ENCODE data around the gene SYNGR2. TPM values are rescaled to one million over a fixed set of nuclear protein-coding genes. Genes with fewer than 3 reads are reported as not detected.
"Not testable (repeated sequence)": the region's sequence is repeated elsewhere in the genome, so short reads cannot be mapped to it uniquely, and the experiment has no call there.

SYNGR2 gene
- total RNA-seq, 1 donor from 2014 or later = 57.6 TPM

GRCh38 chr17:78138204-78139060, 29.9 kb upstream of the SYNGR2 start:
- H3K36me3 Mint-ChIP-seq (ENCODE audit: low read depth) = no peaks in the 10 kb centered on the region
- no peaks in the 10 kb centered on the region for H3K9me3 Mint-ChIP-seq (ENCODE audit: low read depth)
- H3K27me3 Mint-ChIP-seq (ENCODE audit: low read depth) = peaks cover 2% of the 10 kb centered on the region
- DNase-seq (ENCODE audit: low spot score) = no peak
- peaks cover 5% of the 10 kb centered on the region for H3K4me1 Mint-ChIP-seq (ENCODE audit: low read depth)
- no peak overlapping the region for H3K27ac Mint-ChIP-seq (ENCODE audit: unreplicated experiment)
- no peak overlapping the region for H3K4me3 Mint-ChIP-seq (ENCODE audit: unreplicated experiment)
- TF ChIP-seq, protein P1, sequence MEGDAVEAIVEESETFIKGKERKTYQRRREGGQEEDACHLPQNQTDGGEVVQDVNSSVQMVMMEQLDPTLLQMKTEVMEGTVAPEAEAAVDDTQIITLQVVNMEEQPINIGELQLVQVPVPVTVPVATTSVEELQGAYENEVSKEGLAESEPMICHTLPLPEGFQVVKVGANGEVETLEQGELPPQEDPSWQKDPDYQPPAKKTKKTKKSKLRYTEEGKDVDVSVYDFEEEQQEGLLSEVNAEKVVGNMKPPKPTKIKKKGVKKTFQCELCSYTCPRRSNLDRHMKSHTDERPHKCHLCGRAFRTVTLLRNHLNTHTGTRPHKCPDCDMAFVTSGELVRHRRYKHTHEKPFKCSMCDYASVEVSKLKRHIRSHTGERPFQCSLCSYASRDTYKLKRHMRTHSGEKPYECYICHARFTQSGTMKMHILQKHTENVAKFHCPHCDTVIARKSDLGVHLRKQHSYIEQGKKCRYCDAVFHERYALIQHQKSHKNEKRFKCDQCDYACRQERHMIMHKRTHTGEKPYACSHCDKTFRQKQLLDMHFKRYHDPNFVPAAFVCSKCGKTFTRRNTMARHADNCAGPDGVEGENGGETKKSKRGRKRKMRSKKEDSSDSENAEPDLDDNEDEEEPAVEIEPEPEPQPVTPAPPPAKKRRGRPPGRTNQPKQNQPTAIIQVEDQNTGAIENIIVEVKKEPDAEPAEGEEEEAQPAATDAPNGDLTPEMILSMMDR (IDR thresholded peaks at IDR 0.05) = no peak

DNA sequence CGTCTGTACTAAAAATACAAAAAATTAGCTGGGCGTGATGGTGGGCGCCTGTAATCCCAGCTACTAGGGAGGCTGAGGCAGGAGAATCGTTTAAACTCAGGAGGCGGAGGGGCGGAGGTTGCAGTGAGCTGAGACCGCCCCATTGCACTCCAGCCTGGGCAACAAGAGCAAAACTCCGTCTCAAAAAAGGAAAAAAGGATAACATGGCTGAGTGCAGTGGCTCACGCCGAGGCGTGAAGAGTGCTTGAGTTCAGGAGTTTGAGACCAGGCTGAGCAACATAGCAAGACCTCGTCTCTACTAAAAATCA, 28.6 kb upstream of the SYNGR2 start:
- H3K36me3 Mint-ChIP-seq (ENCODE audit: low read depth); H3K4me3 Mint-ChIP-seq (ENCODE audit: unreplicated experiment); DNase-seq (ENCODE audit: low spot score); H3K27ac Mint-ChIP-seq (ENCODE audit: unreplicated experiment); H3K9me3 Mint-ChIP-seq (ENCODE audit: low read depth); H3K27me3 Mint-ChIP-seq (ENCODE audit: low read depth): not testable (repeated sequence)
- H3K4me1 Mint-ChIP-seq (ENCODE audit: low read depth) = peaks cover 16% of the 10 kb centered on the region

DNA sequence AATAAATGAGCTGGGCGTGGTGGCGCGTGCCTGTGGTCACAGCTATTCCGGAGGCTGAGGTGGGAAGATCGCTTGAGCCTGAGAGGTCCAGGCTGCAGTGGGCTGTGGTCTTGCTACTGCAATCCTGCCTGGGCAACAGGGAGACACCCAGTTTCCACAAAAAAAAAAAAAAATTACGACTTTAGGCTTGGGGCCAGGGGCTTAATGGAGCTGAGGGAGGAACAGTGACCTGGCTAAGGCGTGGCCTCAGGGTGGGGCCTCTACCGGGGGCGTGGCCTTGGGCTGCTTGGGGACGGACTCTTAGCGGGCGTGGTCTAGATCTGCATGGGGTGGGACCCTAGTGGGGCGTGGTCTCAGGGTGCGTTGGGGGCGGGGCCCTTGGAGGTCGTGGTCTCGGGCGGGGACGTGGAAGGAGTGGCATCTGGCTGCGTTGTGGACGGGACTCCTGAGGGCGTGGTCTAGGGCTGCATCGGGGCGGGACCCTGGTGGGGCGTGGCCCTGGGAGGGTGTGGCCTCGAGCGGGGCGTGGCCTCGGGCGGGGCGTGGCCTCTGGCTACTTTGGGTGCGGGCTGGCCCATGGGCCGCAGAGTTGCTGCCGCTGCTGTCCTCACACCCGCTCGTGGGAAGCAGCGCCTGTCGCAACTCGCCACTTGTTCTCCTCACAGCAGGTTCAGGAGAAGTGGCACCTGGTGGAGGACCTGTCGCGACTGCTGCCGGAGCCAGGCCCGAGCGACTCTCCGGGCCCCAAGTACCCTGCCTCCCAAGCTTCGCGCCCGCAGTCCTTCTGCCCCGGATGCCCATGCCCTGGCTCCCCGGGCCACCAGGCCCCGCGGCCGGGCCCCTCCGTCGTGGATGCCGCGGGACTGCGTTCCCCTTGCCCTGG, 28.0 kb upstream of the SYNGR2 start:
- peak; percentile 90 for DNase-seq (ENCODE audit: low spot score)
- TF ChIP-seq, protein P1 (IDR thresholded peaks at IDR 0.05) = no peak
- H3K4me3 Mint-ChIP-seq (ENCODE audit: unreplicated experiment) = no peak overlapping the region
- H3K36me3 Mint-ChIP-seq (ENCODE audit: low read depth) = no peaks in the 10 kb centered on the region
- no peaks in the 10 kb centered on the region for H3K9me3 Mint-ChIP-seq (ENCODE audit: low read depth)
- H3K4me1 Mint-ChIP-seq (ENCODE audit: low read depth) = peaks cover 21% of the 10 kb centered on the region
- H3K27ac Mint-ChIP-seq (ENCODE audit: unreplicated experiment) = no peak overlapping the region
- H3K27me3 Mint-ChIP-seq (ENCODE audit: low read depth) = no peaks in the 10 kb centered on the region

DNA sequence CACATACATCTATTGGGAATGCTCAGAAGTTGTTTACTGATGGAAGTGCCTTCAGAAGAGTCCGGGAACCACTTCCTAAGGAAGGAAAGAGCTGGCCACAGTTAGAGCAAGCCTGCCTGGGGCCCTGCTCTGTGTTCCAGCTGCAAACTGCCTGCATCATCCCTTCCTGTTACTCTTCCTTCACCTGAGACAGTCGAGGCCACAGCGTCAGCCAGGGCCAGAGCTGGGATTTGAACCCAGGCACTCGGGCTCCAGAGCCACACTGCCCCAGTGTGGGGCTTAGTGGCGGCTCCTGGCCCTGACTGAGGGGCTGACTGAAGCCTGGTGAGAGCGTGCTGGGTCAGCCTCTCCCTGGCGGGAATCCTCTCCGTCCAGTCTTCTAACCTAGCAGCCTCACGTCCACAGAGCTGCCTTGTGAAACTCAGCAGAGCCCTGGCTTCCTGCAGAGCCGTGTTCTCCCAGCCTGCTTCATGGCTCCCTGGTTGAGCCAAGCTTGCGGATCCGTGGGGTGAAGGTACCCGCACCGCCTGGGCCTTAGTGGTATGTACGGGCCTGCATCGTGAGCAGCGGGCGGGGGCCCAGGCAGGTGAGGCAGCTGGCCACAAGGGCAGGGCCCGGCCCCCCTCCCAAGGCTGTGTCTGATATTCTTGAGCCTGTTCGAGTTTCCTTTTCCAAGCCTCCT, 26.8 kb upstream of the SYNGR2 start:
- Mint-ChIP-seq H3K4me3 (ENCODE audit: unreplicated experiment) (no peak overlapping the region), H3K9me3 (ENCODE audit: low read depth) (no peaks in the 10 kb centered on the region), H3K4me1 (ENCODE audit: low read depth) (peaks cover 23% of the 10 kb centered on the region), H3K27ac (ENCODE audit: unreplicated experiment) (no peak overlapping the region), H3K27me3 (ENCODE audit: low read depth) (no peaks in the 10 kb centered on the region), H3K36me3 (ENCODE audit: low read depth) (no peaks in the 10 kb centered on the region)
- DNase-seq (ENCODE audit: low spot score) = peak; percentile 87
- TF ChIP-seq, protein P1 (IDR thresholded peaks at IDR 0.05) = no peak

DNA sequence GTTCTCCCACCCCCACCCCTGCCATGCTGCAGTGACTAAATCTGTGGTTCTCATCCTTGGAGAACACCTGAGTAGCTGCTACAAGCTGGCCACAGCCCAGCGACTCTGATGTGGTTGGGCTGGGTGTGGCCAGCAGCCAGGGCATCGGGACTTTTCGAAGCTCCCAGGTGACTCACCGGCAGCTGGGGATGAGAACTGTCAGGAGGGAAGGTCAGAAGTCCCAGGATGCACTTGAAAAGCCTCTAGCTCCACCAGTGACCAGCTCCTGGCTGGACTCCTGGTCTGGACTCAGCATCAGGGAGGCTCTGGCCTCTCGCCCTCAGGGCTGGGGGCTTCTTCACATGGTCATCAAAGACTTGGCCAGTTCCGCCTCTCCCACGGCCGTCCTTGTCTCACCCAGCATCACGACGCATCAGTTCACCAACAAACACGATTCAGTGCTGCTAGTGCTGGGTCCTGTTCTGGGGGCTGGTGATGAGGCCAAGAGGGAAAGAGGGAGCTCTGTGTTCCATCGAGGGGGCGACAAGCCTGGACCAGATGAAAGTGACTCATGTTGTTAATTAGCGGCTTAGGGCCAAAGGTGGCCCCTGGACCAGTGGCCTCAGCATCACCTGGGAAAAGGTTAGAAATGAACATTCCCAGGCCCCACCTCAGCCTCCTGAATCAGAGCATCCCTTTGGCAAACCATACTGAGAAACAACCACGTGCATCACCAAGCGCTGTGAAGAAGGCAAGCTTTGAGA, 26.1 kb upstream of the SYNGR2 start:
- Mint-ChIP-seq H3K36me3 (ENCODE audit: low read depth) (no peaks in the 10 kb centered on the region), H3K27ac (ENCODE audit: unreplicated experiment) (no peak overlapping the region), H3K9me3 (ENCODE audit: low read depth) (no peaks in the 10 kb centered on the region), H3K4me3 (ENCODE audit: unreplicated experiment) (no peak overlapping the region), H3K27me3 (ENCODE audit: low read depth) (no peaks in the 10 kb centered on the region), H3K4me1 (ENCODE audit: low read depth) (peaks cover 23% of the 10 kb centered on the region)
- TF ChIP-seq, protein P1 (IDR thresholded peaks at IDR 0.05) = no peak
- DNase-seq (ENCODE audit: low spot score) = peak; percentile 58
